Erythroblast (primary cell): ENCODE measurements around the gene SLMAP.

Experiments used
- GATA1 ChIP-seq: IDR thresholded peaks from 2 replicates; pipeline ENCODE4 v1.6.1; 2011; ENCODE audit warnings: low read depth, mild to moderate bottlenecking, control low read depth, low read length, moderate library complexity
- POLR2A ChIP-seq: IDR thresholded peaks from 2 replicates; pipeline ENCODE4 v1.6.1; 2011; ENCODE audit warnings: mild to moderate bottlenecking, low read length

DNA sequence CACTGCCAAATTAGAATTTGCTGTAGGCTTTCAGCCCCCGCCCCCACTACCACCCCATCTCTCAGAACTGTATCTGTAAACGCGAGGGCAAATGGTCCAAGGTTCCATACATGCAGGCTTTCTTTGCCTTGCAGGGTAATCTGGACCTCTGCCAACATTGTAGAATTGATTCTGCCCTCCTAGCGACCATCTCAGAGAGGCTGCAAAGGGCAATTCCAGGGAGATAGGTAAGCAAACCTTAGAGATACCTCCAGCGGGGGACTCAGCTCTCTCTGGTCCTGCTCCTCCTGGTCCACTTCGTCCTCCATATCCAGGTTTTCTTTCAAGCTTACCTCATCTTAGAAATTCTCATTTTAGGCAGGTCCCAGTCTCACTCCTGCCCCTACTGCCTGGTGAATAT lies 64.4 kb downstream of the SLMAP start:
- TF ChIP-seq POLR2A = no peak
- TF ChIP-seq GATA1 = no peak
